Stimulated activated CD4-positive, alpha-beta T cell treated with anti-CD3 and anti-CD28 coated beads, Interleukin-12 subunit alpha, Interleukin-12 subunit beta, amount 100 ng/mL, for 24 hours (primary cell): ENCODE measurements around the gene ENG.

ENCODE experiments used
- DNase-seq, 2 experiments: peaks; one replicate each; pipeline ENCODE4 v3.0.0-alpha.2; 2020; ENCODE audit warnings: low read depth in 2 of 2

ENG gene

GRCh38 chr9:127776924-127777289 is 77.6 kb downstream of the ENG start:
- DNase-seq, result no peak

- DNase-seq, result peak in 1 of 2 experiments; percentile 74
These were observed 78.1 kb downstream of the ENG start for GRCh38 chr9:127776195-127776923.

GRCh38 chr9:127773981-127774380 is 80.5 kb downstream of the ENG start:
- no peak for DNase-seq

GRCh38 chr9:127773272-127773671 is 81.2 kb downstream of the ENG start:
- DNase-seq, result no peak

- DNase-seq, result no peak
These were observed 81.9 kb downstream of the ENG start for GRCh38 chr9:127772603-127773002.

- no peak for DNase-seq
These were observed 82.8 kb downstream of the ENG start for GRCh38 chr9:127771570-127772189.

GRCh38 chr9:127770905-127771569 is 83.4 kb downstream of the ENG start:
- DNase-seq, result peak; percentile 93 to 96

- no peak for DNase-seq
These were observed 83.9 kb downstream of the ENG start for GRCh38 chr9:127770583-127770904.

GRCh38 chr9:127769929-127770582 is 84.4 kb downstream of the ENG start:
- DNase-seq, result no peak

- no peak for DNase-seq
These were observed 85.4 kb downstream of the ENG start for GRCh38 chr9:127769101-127769500.

GRCh38 chr9:127768698-127769097 is 85.8 kb downstream of the ENG start:
- DNase-seq, result no peak

- no peak for DNase-seq
These were observed 86.5 kb downstream of the ENG start for GRCh38 chr9:127767909-127768331.

- DNase-seq, result no peak
These were observed 87.0 kb downstream of the ENG start for GRCh38 chr9:127767410-127767809.

GRCh38 chr9:127765418-127765817 is 89.0 kb downstream of the ENG start:
- no peak for DNase-seq
